Activated CD8-positive, alpha-beta memory T cell treated with anti-CD3 and anti-CD28 coated beads for 36 hours (primary cell): ENCODE results near the gene PSME2. TPM values are rescaled to one million over a fixed set of nuclear protein-coding genes. Genes with fewer than 3 reads are reported as not detected.

Experiments used
- CTCF ChIA-PET: fragments of 350-600 bp; sonication (Branson Sonifier 250); formaldehyde crosslinking; loops from one replicate; lab custom pipeline; 2021; ENCODE audit warnings: antibody characterized with exemption; lab: Charles Lee
- POLR2A ChIA-PET: fragments of 350-600 bp; sonication (Branson Sonifier 250); formaldehyde crosslinking; loops from one replicate; lab custom pipeline; 2021; ENCODE audit warnings: antibody characterized with exemption; lab: Charles Lee
- total RNA-seq, 2 experiments: library from RNA; stranded (reverse); gene quantifications; one replicate each; pipeline ENCODE4 v1.2.3, GENCODE V29; 2021

Gene PSME2
- total RNA-seq, 2 experiments from 2014 or later = 381 to 388 TPM

DNA sequence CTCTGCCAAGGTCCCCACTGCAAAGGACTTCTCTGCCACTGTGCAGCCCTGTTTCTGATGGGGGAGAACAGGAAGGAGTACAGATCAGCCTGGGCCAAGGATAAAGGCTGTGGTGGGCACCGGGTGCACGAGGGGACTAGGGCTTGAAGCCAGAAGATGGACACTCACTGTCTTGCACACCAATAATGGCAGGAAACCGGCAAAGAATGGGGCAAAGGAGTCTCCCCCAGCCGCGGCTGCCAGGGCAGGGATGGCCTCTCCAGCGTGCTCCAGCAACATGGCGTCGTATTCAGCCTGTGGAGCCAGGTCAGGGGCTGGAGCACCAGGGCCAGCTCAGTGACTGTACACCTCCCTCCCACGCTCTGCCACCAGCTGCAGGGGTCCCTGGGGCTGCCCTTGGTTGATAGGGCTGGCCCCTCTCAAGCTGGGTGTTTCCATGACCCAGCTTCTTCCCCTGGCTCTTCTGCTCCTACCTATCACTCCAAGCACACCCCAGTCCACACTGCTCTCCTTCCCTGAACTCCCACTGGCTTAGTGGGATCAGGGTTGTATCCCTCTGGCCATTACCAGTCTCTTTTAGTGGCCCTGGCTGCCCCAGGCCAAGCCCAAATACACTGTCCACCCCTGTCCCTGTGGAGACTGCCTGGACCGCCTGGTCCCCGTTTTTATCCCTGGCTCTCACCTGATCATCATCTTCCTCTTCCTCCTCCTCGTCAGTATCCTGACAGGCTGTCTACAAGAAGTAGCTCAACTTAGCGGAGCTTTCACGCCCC is 35.9 kb upstream of the PSME2 start:
- CTCF ChIA-PET = interaction anchor here (1.3 kb wide), 1 partner anchor 20 kb away, joined by 4 read pairs; the partner anchor contains the start of gene IRF9
- POLR2A ChIA-PET = interaction anchor here (0.9 kb wide), 1 partner anchor 25 kb away, joined by 3 read pairs; no protein-coding TSS in a partner anchor

DNA sequence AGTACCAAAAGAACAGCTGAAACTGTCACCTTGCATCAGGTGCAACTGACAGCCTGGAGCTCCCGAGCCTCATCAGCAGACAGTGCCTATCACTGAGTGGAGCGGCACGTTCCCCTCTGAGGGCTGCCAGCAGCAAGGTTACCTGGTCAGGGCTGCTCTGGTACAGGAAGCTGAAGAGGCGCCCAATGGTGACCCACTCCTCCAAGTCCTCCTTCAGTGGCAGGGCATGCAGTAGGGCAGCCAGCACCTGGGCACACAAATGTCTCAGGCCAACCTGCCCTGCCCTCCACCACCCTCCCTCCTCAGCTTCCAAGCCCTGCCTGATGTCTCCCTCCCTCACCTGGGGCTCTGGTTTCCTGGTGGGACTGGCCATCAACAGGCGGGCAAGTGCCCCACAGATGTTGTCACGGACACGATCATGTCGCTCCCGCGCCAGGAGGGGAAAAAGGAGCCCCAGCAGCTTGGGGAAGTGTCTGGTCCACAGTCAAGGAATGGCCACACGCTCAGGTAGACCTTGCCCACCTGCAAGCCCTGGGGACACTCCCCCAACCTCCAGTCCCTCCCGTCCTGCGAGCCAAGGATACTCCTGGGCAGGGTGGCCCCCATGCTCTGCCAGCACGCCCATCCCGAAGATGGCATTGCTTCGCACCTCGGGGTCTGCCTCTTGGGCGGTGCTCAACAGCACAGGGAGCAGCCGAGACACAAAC is 35.1 kb upstream of the PSME2 start:
- CTCF ChIA-PET = interaction anchor here (1.2 kb wide), 1 partner anchor 21 kb away, joined by 5 read pairs; the partner anchor contains the start of gene IRF9
- POLR2A ChIA-PET = interaction anchor here (0.9 to 1.7 kb wide), 2 partner anchors 17 to 26 kb away, joined by 3 to 5 read pairs; no protein-coding TSS in a partner anchor

DNA sequence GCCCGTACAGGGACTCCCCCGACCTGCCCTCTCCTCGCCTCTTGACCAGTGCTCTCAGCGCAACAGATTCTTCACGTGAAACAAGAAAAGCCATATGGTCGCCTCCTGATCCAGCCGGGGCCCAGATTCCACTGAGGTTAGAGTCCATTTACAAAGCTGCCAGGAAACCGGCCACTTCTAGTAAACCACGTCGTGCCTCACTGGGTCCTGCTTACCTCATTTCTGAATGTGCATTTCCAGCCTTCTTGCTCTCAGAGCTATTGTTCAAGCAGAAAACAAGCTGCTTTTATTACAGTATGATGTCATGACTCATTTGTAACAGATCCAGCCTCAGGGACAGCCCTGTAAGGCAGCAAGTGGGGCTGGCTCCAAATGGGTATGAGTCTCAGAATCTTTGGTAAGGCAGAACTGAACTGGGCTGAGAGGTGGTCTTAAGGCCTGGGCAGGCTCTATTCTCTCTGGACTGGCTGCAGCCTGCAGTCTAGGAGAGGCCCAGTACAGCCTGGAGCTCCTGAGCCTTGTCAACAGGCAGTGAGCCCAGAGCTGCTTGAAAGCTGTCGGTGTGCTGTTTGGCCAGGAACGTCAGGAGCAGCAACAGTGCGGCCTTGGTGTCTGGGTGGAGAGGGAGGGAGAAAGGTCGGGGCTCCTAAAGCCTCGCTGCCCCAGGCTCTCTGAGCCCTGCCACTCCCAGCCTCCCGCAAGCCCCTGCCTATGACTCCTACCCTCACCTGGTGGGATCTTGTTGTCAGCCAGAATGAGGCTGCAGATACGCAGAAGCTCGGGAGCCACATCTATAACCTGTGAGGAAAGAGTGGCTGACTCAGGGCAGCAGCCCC is 33.8 kb upstream of the PSME2 start:
- ChIA-PET CTCF (interaction anchor here (1.2 to 1.6 kb wide), 3 partner anchors 15 to 20 kb away, joined by 3 to 5 read pairs (median 5); partner anchors contain the start of gene IRF9), POLR2A (interaction anchor here (0.5 to 1.7 kb wide), 5 partner anchors 8 to 45 kb away, joined by 3 to 5 read pairs (median 4); partner anchors contain the start of genes IPO4 and IRF9)

DNA sequence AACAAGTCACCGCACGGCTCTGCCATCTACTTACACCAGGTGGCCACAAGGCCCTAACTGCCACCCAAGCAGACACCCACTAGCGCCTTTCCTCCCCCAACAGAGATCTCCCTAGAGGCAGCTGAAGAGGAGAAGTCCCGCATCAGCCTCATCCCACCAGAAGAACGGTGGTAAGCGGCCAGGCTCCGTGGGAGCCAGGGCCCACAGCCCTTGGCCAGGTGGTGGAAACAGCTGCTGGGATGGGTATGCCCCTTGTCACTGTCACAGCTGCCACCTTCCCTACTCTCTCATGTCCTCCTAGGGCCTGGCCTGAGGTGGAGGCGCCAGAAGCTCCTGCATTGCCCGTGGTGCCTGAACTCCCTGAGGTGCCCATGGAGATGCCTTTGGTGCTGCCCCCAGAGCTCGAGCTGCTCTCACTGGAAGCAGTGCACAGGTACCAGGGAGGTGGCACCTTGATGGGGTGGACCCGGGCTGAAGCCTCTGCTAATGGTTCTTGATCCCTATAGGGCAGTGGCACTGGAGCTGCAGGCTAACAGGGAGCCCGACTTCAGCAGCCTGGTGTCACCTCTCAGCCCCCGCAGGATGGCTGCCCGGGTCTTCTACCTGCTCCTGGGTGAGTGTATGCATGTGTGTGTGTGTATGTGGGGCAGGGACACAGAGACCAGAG is 33.0 kb upstream of the PSME2 start:
- POLR2A ChIA-PET = interaction anchor here (0.7 to 1.7 kb wide), 4 partner anchors 9 to 19 kb away, joined by 3 to 5 read pairs (median 4); partner anchors contain the start of genes IPO4 and IRF9
- CTCF ChIA-PET = interaction anchor here (1.2 to 1.6 kb wide), 2 partner anchors 14 to 18 kb away, joined by 3 to 5 read pairs; partner anchors contain the start of gene IRF9

DNA sequence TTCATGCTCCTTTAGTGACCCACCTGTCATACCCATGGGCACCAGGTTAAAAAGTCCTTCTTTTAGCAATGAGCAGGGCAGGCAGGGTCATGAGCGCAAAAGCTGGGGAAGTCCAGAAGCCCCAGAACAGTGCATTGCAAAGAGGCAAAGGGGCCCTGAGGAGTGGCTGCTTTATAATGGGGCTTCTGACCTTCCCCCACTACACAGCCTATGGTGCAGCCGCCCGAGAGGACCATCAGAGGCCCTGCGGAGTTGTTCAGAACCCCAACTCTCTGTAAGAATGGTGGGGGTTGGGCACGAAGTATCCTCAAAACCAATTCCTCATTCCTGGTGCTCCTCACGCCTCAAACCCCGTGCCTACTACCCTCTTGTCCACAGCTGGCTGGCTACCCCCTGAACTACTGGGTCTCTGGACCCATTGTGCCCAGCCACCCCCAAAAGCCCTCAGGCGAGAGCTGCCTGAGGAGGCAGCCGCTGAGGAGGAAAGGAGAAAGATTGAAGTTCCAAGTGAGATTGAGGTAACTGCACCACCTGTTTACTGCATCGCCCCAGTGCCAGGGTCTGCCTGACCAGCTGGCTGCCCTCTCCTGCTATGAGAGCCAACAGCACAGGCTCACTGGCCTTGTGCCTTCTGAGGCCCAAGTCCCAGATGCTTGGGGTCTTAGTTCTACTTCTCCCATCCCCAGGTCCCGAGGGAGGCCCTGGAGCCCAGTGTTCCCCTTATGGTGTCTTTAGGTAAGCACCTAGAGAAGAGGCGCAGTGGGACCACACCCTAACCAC is 32.2 kb upstream of the PSME2 start:
- CTCF ChIA-PET = interaction anchor here (1.6 kb wide), 1 partner anchor 17 kb away, joined by 5 read pairs; the partner anchor contains the start of gene IRF9
- POLR2A ChIA-PET = no interaction called here

DNA sequence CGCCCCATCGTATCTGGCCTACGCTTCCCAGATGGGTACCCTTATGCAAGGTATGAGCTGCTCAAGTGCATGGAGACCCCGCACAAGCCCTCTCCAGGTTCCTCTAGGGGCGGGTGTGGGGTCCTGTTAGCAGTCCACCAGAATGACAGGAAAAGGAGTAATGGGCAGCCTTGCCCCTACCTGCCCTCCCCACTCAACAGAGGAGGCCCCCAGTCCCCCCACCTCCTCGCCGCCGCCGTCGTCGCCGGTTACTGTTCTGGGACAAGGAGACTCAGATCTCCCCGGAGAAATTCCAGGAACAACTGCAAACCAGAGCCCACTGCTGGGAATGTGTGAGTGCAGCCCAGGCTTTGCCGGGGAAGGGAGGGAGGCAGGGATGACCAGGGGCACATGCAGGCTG is 31.5 kb upstream of the PSME2 start:
- POLR2A ChIA-PET = no interaction called here
- CTCF ChIA-PET = no interaction called here

DNA sequence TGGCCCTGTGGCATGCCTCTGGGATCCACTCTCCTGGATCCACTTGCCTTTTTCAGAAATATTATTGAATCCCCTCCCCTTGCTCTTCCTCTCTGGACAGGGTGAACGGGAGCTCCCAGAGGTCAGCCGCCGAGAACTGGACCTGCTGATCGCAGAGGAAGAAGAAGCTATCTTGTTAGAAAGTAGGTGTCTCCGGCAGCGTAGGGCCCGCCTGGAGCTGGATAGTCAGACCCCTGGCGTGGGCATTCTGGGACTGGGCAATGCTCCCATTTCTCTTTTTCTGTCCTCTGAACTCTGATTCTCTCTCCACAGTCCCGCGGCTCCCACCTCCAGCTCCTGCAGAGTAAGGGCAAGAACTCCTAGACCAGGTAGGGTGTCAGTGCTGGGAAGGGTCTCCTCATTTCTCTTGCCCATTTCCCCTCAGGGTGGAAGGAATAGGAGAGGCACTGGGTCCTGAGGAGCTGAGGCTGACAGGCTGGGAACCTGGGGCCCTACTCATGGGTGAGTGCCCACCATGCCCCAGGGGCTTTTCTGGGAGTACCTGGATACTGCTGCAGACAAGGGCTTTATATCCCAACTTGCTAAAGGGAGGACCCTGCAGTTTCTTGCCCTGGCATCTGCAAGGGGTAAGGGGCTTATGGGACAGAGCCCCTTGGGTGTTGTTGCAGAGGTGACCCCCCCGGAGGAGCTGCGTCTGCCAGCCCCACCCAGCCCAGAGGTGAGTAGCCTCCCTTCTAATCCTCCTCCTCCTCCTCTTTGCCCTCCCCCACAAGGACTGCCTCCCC is 30.8 kb upstream of the PSME2 start:
- CTCF ChIA-PET = interaction anchor here (1.2 kb wide), 1 partner anchor 16 kb away, joined by 3 read pairs; the partner anchor contains the start of gene IRF9
- POLR2A ChIA-PET = no interaction called here

DNA sequence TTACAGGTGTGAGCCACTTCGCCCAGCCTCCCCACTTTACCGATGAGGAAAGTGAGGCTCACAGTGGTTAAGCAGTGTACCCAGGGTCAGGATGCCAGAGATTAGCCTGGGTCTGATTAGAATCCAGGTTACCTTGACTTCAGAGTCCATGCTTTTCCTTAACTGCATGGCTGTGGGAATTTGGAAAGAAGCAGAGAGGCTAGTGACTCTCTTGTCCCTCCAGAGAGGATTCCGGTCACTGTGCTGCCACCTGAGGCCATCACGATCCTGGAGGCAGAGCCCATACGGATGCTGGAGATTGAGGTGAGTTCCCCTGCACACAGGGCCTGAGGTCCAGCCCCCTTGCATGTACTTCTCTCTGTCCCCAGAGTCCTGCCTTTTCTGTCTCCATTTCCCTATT is 30.2 kb upstream of the PSME2 start:
- CTCF ChIA-PET = interaction anchor here (0.7 to 1.2 kb wide), 2 partner anchors 15 to 20 kb away, joined by 3 read pairs; partner anchors contain the start of gene IRF9
- POLR2A ChIA-PET = interaction anchor here (0.7 kb wide), 1 partner anchor 1145 kb away, joined by 4 read pairs; no protein-coding TSS in a partner anchor

DNA sequence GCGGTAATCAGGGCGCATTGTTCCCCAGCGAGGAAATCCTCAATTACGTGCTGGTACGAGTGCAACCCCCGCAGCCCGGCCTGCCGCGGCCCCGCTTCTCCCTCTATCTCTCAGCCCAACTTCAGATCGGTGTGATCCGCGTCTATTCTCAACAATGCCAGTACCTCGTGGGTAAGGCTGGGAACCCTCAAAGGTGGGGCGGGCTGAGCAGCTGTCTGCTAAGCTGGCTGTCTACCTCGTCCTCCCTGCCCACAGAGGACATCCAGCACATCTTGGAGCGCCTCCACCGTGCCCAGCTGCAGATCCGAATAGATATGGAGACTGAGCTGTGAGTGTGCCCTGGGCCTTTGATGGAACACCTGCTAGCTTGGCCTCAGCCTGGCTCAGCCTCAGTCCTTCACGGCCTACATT is 26.5 kb upstream of the PSME2 start:
- CTCF ChIA-PET = interaction anchor here (0.8 to 1.6 kb wide), 4 partner anchors 12 to 219 kb away, joined by 3 to 7 read pairs (median 3); partner anchors contain the start of genes DHRS4, IRF9 and MDP1

DNA sequence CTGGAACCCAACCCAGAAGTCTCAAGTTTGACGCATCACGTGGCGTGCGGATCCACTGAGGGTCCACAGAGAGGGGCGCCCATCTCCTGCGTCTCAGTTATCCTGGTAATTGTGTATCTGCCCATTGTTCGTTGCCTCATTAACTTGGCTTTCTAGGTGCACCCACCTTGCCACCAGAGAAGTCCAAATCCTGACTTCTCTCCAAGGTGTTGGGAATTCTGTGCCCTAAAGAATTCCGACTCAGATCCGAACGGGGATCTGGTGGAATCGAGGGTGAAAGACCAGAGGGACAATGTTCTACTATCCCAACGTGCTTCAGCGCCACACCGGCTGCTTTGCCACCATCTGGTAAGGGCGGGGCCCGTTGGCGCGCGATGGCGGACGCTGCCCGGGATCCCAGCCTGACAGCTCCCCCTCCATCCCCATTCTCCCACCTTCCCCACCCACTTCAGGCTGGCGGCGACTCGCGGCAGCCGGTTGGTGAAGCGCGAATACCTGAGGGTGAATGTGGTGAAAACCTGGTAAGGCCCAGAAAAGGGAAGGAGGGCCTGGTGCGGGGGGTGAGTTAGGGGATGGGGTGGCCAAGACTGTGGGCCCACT is 26.0 kb upstream of the PSME2 start:
- ChIA-PET CTCF (interaction anchor here (1.3 to 1.9 kb wide), 4 partner anchors 11 to 63 kb away, joined by 3 to 9 read pairs (median 6); partner anchors contain the start of genes IRF9 and MDP1), POLR2A (interaction anchor here (1.3 to 2.4 kb wide), 2 partner anchors 11 to 41 kb away, joined by 5 to 9 read pairs; partner anchors contain the start of genes CHMP4A and IRF9)

More for the DNA sequence above, 26.5 kb upstream of the PSME2 start:
- POLR2A ChIA-PET = interaction anchor here (0.5 to 2.4 kb wide), 3 partner anchors 12 to 40 kb away, joined by 4 to 9 read pairs (median 5); partner anchors contain the start of genes CHMP4A and IRF9

DNA sequence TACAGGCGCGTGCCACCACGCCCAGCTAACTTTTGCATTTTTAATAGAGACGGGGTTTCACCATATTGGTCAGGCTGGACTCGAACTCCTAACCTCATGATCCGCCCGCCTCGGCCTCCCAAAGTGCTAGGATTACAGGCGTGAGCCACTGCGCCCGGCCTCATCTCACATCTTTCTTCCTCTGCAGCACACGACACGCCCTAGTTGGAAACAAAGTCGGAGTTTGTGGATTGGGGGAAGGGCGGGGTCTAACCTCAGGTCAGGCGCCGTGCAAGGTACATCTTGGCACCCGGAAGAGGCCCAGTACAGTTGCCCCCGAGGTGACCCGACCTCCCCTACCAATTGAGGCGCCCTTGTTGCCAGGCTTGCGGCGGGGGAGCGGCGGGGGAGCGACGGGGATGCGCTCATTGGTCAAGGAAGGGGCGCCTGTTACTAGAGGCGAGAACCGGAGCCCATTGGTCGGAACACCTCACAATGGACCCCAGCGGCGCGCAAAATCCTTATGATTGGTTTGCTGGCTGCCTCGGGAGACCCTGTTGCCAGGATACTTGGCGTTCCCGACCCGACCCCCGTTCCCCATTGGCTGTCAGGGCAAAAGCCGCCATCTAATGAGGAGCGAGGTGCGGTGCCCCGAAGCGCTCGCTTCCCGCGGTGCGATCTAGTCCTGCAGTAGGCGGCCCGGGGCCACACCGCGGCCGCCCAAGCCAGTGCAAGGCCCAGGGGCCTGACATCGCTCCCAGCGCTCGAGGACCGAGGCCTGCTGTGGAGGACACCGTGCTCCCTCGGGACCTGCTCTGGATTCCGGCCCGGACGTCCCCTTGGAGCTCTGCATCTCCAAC is 25.2 kb upstream of the PSME2 start, which contains the start of gene REC8:
Gene REC8, plus strand, starts transcription at position 659 of the 839 bp plus-strand sequence. CDS start 473 bp downstream, outside the sequence.
- ChIA-PET CTCF (interaction anchor here (1.9 kb wide), 2 partner anchors 11 to 63 kb away, joined by 4 to 9 read pairs; partner anchors contain the start of gene IRF9), POLR2A (interaction anchor here (1.6 to 2.4 kb wide), 2 partner anchors 10 to 11 kb away, joined by 7 to 9 read pairs; partner anchors contain the start of gene IRF9)

DNA sequence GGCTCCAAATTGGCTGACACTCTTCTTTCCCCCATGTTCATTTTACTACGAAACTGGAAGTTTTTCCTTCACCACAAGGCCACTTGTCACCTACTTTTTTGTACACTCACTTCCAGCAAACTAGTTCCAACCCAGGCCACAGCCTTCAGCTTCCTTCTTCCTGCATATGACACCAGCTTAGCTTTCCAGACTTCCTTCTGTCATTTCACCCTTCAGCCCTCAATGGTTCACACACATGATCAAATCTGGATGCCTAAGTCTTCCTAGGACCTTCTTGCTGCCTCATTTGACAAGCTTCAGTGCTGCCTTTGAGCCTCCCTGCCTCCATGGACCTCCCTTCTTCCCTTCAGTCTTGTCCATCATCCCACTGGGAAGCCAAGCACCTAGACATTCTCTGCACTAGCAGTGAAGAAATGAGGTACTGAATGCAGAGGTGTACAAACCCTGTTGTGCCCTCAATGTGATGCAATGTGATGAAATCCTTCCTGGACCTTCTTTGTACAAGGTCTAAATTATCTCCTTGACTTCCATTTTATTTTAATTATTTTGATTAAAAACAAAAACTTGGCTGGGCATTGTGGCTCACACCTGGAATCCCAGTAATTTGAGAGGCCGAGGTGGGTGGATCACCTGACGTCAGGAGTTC is 21.2 kb upstream of the PSME2 start:
- ChIA-PET POLR2A (no interaction called here), CTCF (no interaction called here)

DNA sequence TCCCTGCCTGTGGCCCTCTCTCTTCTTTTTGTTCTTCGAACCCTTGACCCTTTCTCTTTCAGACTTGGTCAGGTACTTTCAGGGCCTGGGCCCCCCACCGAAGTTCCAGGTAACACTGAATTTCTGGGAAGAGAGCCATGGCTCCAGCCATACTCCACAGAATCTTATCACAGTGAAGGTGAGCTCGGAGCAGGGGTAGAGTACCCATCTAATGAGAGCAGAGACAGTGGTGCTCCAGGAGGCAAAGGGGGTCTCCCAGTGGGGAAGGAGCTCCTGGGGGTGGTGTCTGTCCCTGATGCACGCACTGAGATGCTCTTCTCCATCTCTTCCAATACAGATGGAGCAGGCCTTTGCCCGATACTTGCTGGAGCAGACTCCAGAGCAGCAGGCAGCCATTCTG is 19.4 kb upstream of the PSME2 start:
- ChIA-PET POLR2A (interaction anchor here (1.0 kb wide), 1 partner anchor 14 kb away, joined by 3 read pairs; no protein-coding TSS in a partner anchor), CTCF (interaction anchor here (1.1 to 1.6 kb wide), 2 partner anchors 14 to 76 kb away, joined by 3 read pairs; no protein-coding TSS in a partner anchor)
